Measurements from ENCODE around the gene CLDN9. TPM values are rescaled to one million over a fixed set of nuclear protein-coding genes. Genes with fewer than 3 reads are reported as not detected.
"Not testable (repeated sequence)": the region's sequence is repeated elsewhere in the genome, so short reads cannot be mapped to it uniquely, and the experiment has no call there.

CLDN9 gene
- total and polyA plus RNA-seq, 11 donors, result 0.13 to 2.0 (median 0.75) TPM

DNA sequence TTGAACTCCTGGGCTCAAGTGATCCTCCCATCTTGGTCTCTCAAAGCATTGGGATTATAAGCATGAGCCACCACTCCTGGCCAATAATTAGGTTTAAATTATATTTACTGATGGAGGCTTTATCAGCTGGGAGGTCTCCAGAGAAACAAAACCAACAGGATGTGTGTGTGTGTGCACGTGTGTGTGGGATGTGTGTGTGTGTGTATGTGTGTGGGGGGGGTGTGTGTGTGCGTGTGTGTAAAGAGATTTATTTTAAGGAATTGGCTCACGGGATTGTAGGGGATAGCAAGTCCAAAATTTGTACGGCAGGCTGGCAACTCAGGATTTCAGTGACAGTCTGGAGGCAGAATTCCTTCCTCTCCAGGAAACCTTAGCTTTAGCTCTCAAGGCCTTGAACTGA lies 38.3 kb downstream of the CLDN9 start:
- TF ChIP-seq POLR2A (IDR thresholded peaks at IDR 0.05) (no peak), CTCF (IDR thresholded peaks at IDR 0.05) (no peak)
- H3K4me1 ChIP-seq, result peaks cover 0 to 30% (median 9%) of the 10 kb centered on the region in 12 donors
- no peak overlapping the region for H3K4me3 ChIP-seq
- 23 to 41% (median 28%) methylated on average over 4 of the region's 4 CpGs for WGBS, 4 donors
- peaks cover 11 to 41% (median 22%) of the 10 kb centered on the region in 9 donors for H3K27me3 ChIP-seq
- ATAC-seq (no peak), DNase-seq (no peak)
- H3K27ac ChIP-seq, result no peak overlapping the region
- no peaks in the 10 kb centered on the region for H3K9me3 ChIP-seq
- no peaks in the 10 kb centered on the region for H3K36me3 ChIP-seq
- intact Hi-C loops (cut with DNase I), result loop anchor here in 2 of 10 donors (10.0 kb wide), 2 partner anchors 114 to 404 kb away; no protein-coding TSS in a partner anchor

DNA sequence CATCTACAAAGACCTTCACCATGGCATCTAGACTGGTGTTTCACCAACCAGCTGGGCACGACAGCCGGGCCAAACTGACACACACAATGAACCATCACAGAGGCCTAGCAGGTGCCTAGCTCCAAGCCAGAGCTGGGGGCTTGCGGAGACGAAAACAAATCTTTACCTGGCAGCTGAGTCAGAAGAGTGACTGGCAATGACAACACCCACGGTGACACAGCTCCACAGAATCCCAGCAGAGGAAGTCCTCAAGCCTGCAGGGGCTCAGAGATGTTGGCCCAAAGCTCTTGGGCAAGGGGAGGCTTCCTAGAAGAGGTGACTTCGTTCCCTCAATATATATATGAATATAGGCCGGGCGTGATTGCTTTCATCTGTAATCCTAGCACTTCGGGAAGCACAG lies 38.8 kb downstream of the CLDN9 start:
- Histone ChIP-seq H3K4me1 (peaks cover 0 to 26% (median 4%) of the 10 kb centered on the region in 12 donors), H3K27me3 (peaks cover 8 to 36% (median 17%) of the 10 kb centered on the region in 9 donors), H3K4me3 (no peak overlapping the region), H3K27ac (no peak overlapping the region), H3K9me3 (no peaks in the 10 kb centered on the region), H3K36me3 (no peaks in the 10 kb centered on the region)
- intact Hi-C loops (cut with DNase I), result loop anchor here in 2 of 10 donors (10.0 kb wide), 2 partner anchors 113 to 403 kb away; no protein-coding TSS in a partner anchor
- 62 to 87% (median 76%) methylated on average over 9 of the region's 9 CpGs for WGBS, 4 donors
- TF ChIP-seq CTCF (IDR thresholded peaks at IDR 0.05) (no peak), POLR2A (IDR thresholded peaks at IDR 0.05) (no peak)
- DNase-seq (no peak), ATAC-seq (no peak)

GRCh38 chr16:3052571-3053329 lies 40.0 kb downstream of the CLDN9 start:
- intact Hi-C loops (cut with DNase I), result loop anchor here in 2 of 10 donors (10.0 kb wide), 2 partner anchors 112 to 402 kb away; no protein-coding TSS in a partner anchor
- WGBS, 4 donors, result 83 to 95% (median 88%) methylated on average over 10 to 11 of the region's 12 CpGs
- not testable (repeated sequence) for DNase-seq

GRCh38 chr16:3053330-3053710 lies 40.6 kb downstream of the CLDN9 start:
- H3K9me3 ChIP-seq, DNase-seq, H3K27ac ChIP-seq, H3K36me3 ChIP-seq, H3K4me3 ChIP-seq: not testable (repeated sequence)
- Histone ChIP-seq H3K4me1 (peaks cover 0 to 36% (median 5%) of the 10 kb centered on the region in 12 donors), H3K27me3 (peaks cover 0 to 20% (median 2%) of the 10 kb centered on the region in 9 donors)
- WGBS, 4 donors, result 87 to 90% (median 87%) methylated on average over 7 to 13 of the region's 13 CpGs; no CpG with 5 or more reads in 1 of the 4 donors
- intact Hi-C loops (cut with DNase I), result loop anchor here in 2 of 10 donors (10.0 kb wide), 2 partner anchors 111 to 401 kb away; no protein-coding TSS in a partner anchor
- ATAC-seq, result peak in 2 of 4 donors; percentile 2 to 50

More at GRCh38 chr16:3052571-3053329, 40.0 kb downstream of the CLDN9 start:
- ATAC-seq, result peak in 1 of 4 donors; percentile 11
- not testable (repeated sequence) for H3K9me3 ChIP-seq, H3K4me3 ChIP-seq, H3K27ac ChIP-seq, H3K36me3 ChIP-seq
- peaks cover 0 to 32% (median 0%) of the 10 kb centered on the region in 12 donors for H3K4me1 ChIP-seq
- H3K27me3 ChIP-seq, result peaks cover 0 to 25% (median 4%) of the 10 kb centered on the region in 9 donors

Data from heart left ventricle (tissue), 16 donors.